ENCODE data around the gene MYO15B.

MYO15B gene

DNA sequence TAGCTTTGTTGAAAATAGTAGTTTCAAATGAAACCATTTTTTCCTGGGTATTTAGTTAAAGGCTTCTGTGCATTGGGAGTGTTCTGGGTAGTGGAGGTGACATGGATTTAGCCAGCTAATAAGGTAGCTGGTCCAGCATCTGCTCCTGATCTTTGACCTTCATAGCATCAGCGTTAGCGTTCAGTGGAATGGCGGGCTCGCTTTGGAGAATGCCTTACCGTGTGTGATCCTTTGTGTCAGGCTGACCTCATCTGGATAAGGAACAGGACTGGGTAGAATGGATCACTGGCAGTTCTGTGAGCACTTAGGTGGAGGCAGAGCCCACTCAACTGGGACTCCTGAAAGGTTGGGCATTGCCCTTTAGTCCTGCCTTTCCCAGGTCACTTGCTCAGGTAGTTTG is 83.3 kb downstream of the MYO15B start:
- DNase-seq: no peak

DNA sequence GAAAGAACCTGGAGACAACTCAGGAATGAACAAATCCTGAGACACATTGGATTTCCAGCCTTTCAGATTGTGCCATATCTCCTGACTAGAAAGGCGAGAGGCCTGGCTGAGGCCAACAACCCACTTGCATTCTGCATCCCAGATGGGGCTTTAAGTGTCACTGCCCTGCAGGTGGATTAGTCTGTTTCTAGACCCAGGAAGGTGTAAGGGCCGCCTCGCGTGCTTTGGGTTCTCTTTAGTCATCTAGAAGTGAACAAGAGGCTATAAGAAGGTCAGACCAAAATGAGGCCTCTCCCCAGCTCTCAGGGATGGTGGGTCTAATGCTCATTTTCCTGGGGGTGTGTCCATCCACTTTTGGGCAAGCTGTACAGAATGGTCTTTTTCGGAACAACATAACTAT is 84.4 kb downstream of the MYO15B start:
- DNase-seq: no peak

DNA sequence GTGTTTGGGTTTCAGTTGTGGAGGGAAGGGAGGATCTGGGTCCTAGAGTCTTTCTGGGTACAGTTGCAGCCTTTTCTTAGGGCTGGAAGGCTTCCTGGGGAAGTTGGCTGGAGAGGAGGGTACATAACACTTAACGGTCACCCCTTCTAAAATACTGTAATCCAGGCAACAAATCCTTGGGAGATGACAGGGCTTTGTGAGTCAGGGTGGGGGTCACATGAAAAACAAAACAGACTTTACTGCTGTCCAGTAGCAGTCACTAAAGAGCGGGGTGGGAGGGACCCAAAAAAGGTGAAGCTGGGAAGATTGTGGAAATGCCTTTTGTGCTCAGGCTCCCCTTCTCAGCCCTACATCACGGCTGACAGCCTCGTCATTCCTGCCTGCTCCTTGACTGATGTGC is 85.9 kb downstream of the MYO15B start:
- DNase-seq: no peak
